HL-60 (cell line): Measurements from ENCODE around the gene BUD23.
"Not testable (repeated sequence)": the region's sequence is repeated elsewhere in the genome, so short reads cannot be mapped to it uniquely, and the experiment has no call there.

ENCODE experiments used
- CTCF ChIP-seq: IDR thresholded peaks from one replicate; pipeline ENCODE4 v1.5.1; 2011; ENCODE audit warnings: low read length, control low read depth, inconsistent platforms; ENCODE audit not compliant: insufficient read depth
- GABPA ChIP-seq: IDR thresholded peaks from 2 replicates; pipeline ENCODE4 v1.6.1; 2012; ENCODE audit warnings: low read depth
- POLR2AphosphoS5 ChIP-seq: IDR thresholded peaks from 2 replicates; pipeline ENCODE4 v1.6.1; 2012; ENCODE audit warnings: low read depth
- SPI1 ChIP-seq: IDR thresholded peaks from 2 replicates; pipeline ENCODE4 v1.6.1; 2012; ENCODE audit warnings: low read depth, mild to moderate bottlenecking, borderline replicate concordance

GRCh38 chr7:73676062-73676461, 7.3 kb upstream of the BUD23 start:
- TF ChIP-seq CTCF, POLR2AphosphoS5, SPI1, GABPA: not testable (repeated sequence)
